GM18870 (cell line): ENCODE data around the gene KIF20B.

ENCODE experiments used
- ATAC-seq: cut with Tn5 transposase; IDR thresholded peaks from one replicate; pipeline ENCODE4 v1.9.1; 2021; ENCODE audit warnings: moderate library complexity; ENCODE audit not compliant: unreplicated experiment

The KIF20B gene, protein sequence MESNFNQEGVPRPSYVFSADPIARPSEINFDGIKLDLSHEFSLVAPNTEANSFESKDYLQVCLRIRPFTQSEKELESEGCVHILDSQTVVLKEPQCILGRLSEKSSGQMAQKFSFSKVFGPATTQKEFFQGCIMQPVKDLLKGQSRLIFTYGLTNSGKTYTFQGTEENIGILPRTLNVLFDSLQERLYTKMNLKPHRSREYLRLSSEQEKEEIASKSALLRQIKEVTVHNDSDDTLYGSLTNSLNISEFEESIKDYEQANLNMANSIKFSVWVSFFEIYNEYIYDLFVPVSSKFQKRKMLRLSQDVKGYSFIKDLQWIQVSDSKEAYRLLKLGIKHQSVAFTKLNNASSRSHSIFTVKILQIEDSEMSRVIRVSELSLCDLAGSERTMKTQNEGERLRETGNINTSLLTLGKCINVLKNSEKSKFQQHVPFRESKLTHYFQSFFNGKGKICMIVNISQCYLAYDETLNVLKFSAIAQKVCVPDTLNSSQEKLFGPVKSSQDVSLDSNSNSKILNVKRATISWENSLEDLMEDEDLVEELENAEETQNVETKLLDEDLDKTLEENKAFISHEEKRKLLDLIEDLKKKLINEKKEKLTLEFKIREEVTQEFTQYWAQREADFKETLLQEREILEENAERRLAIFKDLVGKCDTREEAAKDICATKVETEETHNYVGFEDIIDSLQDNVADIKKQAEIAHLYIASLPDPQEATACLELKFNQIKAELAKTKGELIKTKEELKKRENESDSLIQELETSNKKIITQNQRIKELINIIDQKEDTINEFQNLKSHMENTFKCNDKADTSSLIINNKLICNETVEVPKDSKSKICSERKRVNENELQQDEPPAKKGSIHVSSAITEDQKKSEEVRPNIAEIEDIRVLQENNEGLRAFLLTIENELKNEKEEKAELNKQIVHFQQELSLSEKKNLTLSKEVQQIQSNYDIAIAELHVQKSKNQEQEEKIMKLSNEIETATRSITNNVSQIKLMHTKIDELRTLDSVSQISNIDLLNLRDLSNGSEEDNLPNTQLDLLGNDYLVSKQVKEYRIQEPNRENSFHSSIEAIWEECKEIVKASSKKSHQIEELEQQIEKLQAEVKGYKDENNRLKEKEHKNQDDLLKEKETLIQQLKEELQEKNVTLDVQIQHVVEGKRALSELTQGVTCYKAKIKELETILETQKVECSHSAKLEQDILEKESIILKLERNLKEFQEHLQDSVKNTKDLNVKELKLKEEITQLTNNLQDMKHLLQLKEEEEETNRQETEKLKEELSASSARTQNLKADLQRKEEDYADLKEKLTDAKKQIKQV (N-terminal part only)

DNA sequence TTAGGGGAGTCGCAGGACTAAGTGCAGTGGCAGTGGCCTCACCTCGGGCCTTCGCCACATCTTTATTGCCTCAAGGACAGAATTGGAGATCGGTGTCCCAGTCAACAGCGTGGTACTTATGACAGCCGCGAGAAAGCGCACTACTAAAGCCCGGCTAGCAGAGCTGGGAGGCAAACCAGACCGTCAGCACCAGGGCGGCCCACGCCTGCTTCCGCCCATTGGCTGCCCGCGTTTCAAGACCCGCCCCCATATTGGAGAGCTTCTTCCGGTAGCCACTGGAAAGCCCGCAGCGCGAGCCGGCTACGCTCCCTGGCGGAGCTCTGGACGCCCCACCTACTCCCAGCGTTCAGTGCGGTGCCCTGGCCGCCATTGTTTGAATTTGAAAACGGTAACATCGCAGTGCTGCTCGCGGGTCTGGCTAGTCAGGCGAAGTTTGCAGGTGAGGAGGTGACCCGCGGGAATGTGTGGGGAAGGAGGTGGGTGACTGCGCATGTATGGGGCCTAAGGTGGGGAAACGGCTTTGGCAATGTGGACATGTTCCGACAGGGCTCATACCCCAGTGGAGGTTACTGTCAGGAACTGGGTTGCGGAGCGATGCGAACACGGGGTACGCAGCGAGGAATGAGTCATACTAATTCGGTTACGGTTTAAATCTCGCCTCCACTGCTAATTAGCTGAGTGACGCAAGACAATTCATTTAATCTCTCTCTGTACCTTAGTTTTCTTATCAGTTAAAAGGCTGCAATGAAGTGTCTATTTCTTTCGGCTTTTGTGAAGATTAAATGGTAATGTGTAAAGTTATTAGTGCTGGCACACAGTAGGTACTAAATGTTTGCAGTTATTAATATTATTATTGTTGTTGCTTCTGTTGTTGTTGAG lies at the start of gene KIF20B:
Gene KIF20B (plus strand): TSS at position 349 of the 879 bp plus-strand sequence. CDS start 3,705 bp downstream, outside the sequence.
- peak; percentile 91 for ATAC-seq

DNA sequence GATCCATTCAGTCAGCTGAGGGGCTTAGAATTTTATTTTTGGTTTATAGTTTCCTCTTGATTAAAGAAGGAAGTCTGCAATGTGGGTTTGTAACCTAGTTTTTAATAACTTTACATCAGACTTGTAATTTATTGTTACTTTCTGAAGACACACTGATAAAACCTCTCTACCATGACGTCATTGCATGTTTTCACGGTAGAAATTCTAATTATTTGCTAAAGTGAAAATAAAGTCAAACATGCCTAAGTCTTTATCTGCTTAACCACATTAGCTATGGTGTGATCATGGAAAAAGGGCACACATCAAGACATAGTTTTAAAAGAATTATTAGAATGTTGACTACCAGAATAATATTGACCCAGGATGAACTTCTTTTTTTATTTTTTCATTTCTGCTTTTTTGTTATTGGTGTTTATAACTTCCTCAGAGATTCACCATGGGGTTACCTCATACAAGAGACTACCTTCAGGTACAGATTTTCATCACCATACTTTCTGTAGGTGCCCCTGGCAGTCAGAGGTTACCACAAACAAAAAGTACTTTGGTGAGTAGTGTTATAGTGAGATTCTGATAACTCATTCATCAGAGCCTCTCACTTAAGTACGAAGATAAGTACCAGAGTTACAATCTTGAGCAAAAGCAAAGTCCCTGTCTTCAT lies 49.3 kb upstream of the KIF20B start:
- peak; percentile 55 for ATAC-seq

DNA sequence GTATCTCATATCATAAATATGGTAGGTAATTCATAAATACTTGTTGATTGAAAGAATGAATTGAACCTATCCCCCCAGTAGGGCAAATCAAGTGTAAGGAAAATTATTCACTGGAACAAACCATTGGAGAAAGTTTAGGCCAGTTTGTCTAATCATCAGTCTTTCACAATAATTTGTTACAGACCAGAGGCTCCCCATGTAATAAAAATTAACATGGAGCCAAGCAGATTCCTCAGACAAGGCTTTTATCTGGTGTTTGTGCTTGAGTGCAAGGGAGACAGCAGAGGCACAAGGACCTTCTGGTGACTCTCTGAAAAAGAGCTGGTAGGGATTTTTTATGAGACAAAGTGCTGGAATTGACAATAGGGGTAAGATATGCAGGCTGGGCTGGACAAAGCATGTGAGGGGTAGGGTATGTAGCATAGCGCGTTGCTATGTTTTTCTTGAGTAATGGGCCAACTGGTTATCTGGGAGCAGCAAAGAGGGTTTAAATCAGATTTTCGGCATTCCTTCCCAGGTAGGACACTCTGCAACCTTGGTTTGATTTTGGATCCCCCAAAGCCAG lies 48.5 kb upstream of the KIF20B start:
- ATAC-seq = no peak

DNA sequence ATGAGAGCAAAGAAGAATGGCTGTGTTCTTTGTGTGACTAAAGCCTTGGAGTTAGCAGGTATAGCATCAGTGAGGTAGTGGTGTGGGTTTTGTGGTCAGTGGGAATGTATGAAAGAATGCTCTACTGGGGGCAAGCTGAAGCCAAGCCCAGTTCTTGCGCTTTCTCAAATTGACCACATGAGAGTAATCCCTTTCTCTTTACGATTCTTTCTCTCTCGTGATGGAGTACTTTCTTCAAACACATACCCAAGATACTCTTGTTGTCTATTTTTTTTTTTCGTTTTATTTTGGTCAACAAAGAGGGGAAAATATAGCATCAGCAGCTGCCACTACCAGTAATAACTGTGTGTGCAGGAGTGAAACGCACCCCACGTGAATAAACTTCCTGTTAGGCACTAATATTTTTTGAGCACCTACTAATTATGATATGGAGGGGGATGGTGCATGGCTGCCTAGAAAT lies 48.0 kb upstream of the KIF20B start:
- peak; percentile 76 for ATAC-seq

DNA sequence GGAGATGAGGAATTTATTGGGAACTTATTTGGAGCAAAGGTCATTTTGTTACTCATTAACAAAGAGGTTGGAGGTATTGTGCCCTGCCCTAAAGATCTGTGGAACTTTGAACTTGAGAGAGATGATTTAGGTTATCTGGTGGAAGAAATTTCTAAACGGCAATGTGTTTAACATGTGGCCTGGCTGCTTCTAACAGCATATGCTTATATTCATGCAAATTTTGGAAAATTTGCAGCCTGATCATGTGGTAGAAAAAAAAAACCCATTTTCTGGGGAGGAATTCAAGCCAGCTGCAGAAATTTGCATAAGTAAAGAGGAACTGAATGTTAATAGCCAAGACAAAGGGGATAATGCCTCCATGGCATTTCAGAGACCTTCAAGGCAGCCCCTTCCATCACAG lies 45.7 kb upstream of the KIF20B start:
- ATAC-seq = no peak

DNA sequence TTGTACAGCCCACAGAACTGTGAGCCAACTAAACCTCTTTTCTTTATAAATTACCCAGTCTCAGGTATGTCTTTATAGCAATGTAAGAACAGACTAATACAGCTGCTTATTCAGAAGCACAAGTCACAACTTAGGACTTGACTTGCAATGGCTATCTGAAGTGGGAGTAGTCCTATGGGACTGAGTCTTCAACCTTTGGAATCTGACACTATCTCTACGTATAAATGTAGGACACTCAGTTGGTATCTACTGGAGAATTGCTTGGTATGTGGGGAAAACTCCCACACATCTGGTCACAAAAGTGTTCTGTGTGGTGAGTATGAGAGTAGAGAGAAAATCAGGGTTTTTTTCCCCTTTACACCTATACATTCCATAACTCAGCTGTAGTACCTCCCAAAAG lies 44.1 kb upstream of the KIF20B start:
- ATAC-seq = no peak

DNA sequence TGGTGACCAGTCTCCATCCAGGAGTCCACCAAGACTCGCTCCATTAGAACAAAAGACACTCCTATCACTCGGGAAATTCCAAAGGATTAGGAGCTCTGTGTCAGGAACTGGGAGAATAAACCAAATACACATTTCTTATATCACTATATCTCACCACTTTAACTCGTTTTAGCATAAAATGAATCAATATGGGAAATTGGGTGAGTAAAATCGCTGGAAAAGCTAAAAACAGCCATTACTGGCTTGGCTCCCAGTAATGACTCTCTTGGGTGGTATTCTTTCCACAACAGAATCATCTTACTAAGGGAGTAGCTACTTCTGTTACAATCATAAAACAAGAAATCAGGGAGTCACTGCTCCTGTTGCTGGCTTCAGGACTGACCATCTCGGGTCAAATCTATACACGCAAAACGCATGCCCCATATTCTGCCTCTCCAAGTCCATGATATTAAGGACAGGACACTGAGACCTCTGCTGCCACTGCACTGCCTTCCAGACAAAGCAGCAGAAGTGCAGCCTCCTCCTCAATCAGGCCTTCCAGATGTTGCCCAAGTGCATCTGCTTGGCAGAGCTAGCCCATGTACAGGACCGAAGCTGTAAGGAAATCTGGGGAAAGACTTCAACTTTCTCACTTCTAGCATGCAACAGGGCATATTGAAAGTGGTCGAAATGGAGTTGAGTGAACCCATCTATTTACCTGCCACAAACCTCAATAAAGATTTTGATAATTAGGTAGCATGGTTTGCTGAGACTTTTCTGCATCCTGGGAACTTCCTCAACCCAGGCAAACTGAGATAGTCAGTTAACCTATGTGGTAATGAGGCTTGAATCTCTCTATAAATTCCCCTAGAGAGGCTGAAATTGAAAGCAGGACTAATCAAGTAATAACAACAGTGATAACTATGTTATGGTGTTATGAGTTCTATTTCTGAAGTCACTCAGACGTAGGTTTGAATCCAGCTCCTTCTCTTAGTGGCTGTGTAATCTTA lies 42.0 kb upstream of the KIF20B start:
- no peak for ATAC-seq

DNA sequence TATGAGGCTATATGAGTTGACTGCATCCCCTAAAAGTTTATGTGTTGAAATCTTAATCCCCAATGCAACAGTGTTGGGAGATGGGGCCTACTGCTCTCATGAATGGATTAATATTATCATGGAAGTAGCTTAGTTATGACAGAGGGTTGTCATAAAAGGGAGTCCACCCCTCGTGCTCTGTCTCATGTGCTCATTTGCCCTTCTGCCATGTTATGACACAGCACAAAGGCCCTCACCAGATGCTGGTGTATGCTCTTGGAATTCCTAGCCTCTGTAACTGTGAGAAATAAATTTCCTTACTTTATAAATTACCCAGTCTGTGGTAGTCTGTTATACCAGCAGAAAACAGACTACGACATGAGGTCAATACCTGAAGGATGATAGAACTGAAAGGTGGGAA lies 38.8 kb upstream of the KIF20B start:
- no peak for ATAC-seq

DNA sequence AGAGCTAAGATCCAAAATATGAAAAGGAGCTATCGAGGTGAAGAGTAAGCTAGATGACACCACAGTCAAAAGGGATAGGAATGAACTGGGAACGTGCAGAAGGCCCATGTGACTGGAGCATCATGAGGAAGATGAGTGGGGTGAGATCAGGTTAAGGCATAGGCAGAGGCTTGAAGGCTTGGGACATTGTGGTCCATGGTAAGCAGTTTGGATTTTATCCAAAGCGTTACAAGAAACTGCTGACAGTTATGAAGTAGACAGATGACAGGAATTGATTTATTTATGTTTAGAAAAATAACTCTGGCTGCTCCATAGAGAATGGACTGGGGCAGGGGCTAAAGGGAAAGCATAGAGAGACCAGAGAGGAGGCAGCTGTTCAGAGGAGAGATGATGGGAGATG lies 38.2 kb upstream of the KIF20B start:
- ATAC-seq = no peak

DNA sequence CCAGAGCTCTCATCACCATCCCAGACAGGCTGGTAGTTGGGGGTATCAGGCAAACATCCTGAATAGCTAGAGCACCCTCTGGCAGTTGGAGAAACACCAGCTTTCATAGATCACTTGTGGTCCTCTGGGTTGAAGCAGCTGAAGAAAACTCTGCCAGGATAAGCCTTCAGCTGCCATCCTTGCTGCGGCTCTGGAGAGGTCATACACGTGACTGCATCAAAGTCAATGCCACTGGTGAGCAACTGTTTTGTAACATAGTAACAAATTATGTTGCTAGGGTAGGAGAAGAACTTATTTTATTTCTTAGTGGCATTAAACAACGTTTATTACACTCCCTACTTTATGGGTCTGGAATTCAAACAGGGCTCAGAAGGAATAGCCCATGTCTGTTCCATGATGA lies 37.2 kb upstream of the KIF20B start:
- ATAC-seq = no peak

DNA sequence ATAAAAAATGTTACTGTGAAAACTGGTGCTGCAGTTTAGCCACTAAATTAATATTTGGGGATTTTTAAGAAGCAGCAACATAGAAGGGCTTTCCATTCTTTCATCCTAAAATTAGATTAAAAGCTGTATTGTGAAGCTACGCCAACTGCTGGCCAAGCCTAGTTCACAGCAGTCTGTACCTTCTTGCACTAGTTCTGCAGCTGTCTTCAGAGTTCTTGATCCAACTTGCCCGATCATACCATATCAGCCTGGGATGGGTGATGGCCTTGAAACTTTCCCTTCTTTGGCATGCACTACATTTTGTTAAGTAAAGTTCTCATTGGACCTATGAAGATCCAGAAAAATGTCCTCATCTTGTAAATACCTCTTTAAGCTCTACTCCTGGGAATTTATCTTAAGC lies 36.1 kb upstream of the KIF20B start:
- no peak for ATAC-seq

DNA sequence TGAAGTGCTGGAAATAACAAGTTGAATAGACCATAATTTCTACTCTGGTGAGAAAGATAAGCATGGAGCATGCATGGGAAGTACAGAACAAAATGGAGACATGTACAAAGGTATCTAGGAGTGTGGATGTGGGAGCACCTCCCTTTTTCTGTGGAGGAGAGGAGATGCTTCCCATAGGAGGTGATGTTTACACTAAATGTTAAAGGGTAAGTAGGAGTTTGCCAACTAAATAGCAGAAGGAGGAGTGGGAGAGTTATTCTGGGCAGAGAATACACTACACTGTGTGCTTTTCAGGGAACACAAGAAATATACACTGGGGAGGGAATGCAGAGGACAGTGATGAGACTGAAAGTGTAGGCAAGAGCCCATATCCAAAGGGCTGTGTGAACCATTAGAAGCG lies 35.3 kb upstream of the KIF20B start:
- no peak for ATAC-seq

DNA sequence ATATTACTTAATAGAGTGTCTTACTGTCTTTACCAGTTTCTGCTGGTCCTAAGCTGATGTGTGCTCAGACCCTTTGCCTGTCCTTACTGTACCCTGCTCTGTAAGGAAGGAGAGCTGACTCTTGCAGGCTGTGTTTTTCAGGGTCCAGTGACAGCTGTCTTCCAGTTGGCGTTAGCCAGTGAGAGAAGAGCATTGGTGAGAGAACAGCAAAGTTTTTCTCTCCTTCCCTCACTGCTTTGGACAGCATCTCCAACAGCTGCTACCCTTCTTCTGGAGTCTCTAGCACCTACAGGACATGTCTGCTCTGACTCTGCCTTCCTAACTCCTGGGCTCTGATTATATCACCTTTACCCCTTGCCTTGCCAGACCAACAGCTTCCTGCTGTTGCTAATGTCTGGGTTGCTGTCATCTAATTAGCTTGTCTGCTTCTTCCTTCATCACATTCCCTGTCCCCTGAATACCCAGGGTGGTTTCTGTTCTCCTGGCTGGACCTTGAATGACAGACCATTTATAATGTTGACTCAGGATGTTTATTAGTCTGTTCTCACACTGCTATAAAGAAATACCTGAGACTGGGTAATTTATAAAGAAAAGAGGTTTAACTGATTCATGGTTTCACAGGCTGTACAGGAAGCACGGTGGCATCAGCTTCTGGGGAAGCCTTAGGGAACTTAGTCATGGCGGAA lies 32.9 kb upstream of the KIF20B start:
- no peak for ATAC-seq

DNA sequence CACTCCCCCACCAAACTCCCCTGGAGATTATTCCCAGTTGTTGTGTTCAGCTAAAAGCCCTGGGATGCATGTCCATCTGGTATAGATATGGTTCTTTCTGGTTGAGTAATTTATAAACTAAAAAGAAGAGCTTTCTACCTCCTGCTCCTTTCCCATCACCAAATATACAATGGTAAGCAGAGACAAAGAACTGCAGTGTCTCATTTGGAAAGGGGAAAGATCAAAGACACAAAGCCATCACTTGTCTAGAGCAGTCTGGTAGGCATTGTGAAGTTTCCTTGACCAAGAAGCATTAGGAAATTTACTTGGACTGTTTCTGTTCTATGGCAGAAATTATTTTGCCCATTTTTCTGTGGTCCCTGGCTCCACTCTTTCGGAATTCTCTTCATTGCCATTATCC lies 31.4 kb upstream of the KIF20B start:
- ATAC-seq = no peak

DNA sequence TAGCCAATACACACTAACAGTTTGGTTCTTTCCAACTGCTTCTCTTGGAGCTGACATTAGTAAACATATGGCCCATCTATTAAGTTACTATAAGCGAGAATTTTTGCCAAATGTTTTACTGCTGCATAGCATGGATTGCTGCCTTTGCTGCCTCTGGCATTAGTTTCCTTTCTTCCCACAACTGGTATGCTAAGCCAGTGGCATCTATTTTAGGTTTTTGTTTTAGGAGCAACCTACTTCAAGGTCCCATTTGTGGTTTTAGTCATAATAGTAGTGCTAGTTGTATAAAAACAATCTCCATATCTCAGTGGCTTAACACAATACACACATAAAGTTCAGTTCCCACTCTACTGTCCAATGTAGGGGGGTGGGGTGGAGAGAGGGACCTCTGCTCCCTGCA lies 30.5 kb upstream of the KIF20B start:
- no peak for ATAC-seq

DNA sequence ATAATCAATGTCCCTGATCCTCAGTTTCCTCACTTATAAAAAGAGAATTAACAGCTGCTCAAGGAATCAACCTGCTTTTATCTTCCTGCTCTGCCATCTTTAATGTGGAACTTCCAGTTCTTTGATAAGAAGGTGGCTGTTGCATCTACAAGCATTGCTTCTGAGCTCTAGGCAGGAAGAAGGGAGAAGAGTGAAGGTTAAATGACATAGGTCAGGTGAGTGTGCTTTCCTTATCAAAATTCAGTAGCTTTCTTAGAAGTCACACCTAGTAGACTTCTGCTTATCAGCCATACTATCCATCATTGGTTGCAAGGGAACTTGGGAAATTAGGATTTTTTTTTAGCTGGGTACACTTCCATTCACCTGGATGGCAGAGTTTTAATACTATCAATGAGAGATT lies 24.0 kb upstream of the KIF20B start:
- no peak for ATAC-seq

DNA sequence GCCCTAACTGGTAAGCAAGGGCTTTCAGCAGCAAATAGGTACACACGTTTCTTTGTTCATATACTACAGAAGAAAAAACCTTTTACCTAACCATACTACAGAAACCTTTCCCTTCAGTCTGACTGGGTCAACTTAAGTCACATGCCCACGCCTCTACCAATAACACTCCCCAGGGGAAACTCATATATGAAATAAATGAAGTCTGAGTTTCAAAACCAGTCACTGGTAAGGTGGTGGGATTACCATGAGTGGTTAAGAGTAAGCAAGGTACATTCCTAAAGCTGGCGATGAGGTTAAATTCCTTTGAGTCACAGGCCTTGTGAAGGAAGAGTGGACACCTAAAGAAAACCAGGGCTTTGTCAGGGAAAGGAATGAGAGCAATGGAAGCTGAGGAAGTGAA lies 21.4 kb upstream of the KIF20B start:
- no peak for ATAC-seq

DNA sequence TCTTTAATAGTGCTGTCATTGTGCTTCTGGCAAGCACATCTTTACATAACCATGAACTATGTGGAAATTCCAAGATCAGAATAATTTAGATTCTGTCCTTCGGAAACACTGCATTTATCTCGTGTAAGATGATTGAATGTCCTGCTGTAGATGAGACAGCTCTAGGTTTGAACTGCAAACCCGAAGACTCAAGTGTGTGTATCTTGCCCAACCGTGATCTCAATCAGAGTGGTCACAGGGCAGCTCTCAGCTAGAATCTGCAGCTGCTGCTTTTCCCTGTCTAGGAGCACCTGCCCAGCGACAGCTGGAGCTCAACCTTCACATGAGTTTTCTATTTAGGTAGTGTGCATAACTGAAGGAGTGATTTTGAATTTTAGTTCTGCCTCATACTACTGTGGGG lies 17.5 kb upstream of the KIF20B start:
- no peak for ATAC-seq
